Skeletal muscle tissue (tissue), 4 donors: ENCODE results near the gene FALEC. TPM values are rescaled to one million over a fixed set of nuclear protein-coding genes. Genes with fewer than 3 reads are reported as not detected.
A peak's percentile ranks its signal among the peaks of the same experiment; 100 is the strongest.

ENCODE experiments used
- H3K27ac ChIP-seq: one replicate; pipeline ENCODE4 v1.7.0; 2013; ENCODE audit warnings: mild to moderate bottlenecking, low read depth, low read length, inconsistent platforms
- H3K27me3 ChIP-seq, 3 donors: one replicate each; pipeline ENCODE4 v1.7.0; 2013; ENCODE audit warnings: low read length in 3 of 3; ENCODE audit not compliant: control insufficient read depth in 3 of 3, insufficient read depth in 3 of 3
- H3K36me3 ChIP-seq, 3 donors: one replicate each; pipeline ENCODE4 v1.7.0; 2013; ENCODE audit warnings: low read length in 3 of 3; ENCODE audit not compliant: control insufficient read depth in 3 of 3, insufficient read depth in 3 of 3
- H3K4me1 ChIP-seq, 3 donors: one replicate each; pipeline ENCODE4 v1.7.0; 2013; ENCODE audit warnings: low read length in 3 of 3, mild to moderate bottlenecking in 3 of 3; ENCODE audit not compliant: control insufficient read depth in 3 of 3, insufficient read depth in 3 of 3
- H3K4me3 ChIP-seq, 3 donors: one replicate each; pipeline ENCODE4 v1.7.0; 2013; ENCODE audit warnings: low read length in 3 of 3
- H3K9ac ChIP-seq, 3 donors: one replicate each; pipeline ENCODE4 v1.7.0; 2013; ENCODE audit warnings: low read length in 3 of 3, mild to moderate bottlenecking in 3 of 3, moderate library complexity in 2 of 3, low read depth in 1 of 3
- H3K9me3 ChIP-seq, 3 donors: one replicate each; pipeline ENCODE4 v1.7.0; 2013; ENCODE audit warnings: low read length in 3 of 3; ENCODE audit not compliant: control insufficient read depth in 3 of 3
- total RNA-seq: library from RNA; depleted of rRNA; stranded (reverse); fragments of >200 nt; gene quantifications from one replicate; pipeline ENCODE4 v1.2.3, GENCODE V29; 2014
- donor health status: Osteomylitis.

Gene FALEC
- total RNA-seq, 1 donor from 2014 or later, result not detected

DNA sequence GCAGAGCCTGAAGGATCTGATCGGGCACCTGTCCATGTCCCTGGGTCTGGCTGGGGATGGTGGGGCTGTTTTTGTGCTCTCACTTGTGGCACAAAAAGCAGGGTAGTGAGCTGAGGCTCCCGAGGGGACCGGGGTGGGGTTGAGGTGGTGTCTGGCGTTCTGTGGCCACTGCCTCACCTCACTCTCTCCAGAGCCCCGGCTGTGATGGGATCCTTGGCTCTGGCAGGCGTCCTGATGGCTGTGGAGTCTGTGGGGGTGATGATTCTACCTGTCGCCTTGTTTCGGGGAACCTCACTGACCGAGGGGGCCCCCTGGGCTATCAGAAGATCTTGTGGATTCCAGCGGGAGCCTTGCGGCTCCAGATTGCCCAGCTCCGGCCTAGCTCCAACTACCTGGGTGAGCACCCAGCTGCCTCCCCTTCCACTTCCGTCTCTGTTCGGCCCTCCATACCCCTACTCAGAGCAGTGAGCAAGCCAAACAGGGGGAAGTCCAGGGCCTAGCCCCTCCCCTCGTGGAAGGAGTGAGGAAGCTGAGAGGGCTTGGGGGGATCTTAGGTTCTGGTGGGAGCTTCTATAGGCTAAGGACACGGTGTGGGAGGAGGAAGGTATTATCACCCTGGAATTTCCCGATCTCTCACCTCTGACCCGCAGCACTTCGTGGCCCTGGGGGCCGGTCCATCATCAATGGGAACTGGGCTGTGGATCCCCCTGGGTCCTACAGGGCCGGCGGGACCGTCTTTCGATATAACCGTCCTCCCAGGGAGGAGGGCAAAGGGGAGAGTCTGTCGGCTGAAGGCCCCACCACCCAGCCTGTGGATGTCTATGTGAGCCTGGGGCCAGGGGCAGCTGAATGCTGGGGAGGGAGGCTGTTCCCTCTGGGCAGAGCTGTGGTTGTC lies 40.7 kb downstream of the FALEC start:
- peaks cover 12 to 21% (median 15%) of the 10 kb centered on the region in 3 donors for H3K36me3 ChIP-seq
- H3K9ac ChIP-seq, result no peak overlapping the region
- H3K27ac ChIP-seq, result no peak overlapping the region
- peaks cover 39 to 57% (median 41%) of the 10 kb centered on the region in 3 donors for H3K4me1 ChIP-seq
- no peaks in the 10 kb centered on the region for H3K27me3 ChIP-seq
- H3K4me3 ChIP-seq, result no peak overlapping the region
- no peaks in the 10 kb centered on the region for H3K9me3 ChIP-seq

DNA sequence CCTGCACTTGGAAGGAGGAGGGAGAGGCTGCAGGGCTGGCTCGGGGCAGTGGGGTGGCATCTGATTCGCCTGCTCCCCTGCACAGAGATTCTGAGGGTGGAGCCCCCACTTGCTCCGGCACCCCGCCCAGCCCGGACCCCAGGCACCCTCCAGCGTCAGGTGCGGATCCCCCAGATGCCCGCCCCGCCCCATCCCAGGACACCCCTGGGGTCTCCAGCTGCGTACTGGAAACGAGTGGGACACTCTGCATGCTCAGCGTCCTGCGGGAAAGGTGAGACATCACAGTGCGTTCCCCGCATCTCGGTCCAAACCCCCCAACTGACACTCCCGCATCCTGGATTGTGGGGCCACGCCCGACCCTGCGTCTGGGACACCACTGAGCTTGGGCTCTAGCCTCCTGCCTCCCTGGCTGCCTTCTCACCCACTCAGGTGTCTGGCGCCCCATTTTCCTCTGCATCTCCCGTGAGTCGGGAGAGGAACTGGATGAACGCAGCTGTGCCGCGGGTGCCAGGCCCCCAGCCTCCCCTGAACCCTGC lies 41.6 kb downstream of the FALEC start:
- peaks cover 12 to 21% (median 15%) of the 10 kb centered on the region in 3 donors for H3K36me3 ChIP-seq
- peaks cover 37 to 55% (median 42%) of the 10 kb centered on the region in 3 donors for H3K4me1 ChIP-seq
- no peaks in the 10 kb centered on the region for H3K9me3 ChIP-seq
- H3K9ac ChIP-seq, result no peak overlapping the region
- H3K4me3 ChIP-seq, result no peak overlapping the region
- no peak overlapping the region for H3K27ac ChIP-seq
- H3K27me3 ChIP-seq, result no peaks in the 10 kb centered on the region

DNA sequence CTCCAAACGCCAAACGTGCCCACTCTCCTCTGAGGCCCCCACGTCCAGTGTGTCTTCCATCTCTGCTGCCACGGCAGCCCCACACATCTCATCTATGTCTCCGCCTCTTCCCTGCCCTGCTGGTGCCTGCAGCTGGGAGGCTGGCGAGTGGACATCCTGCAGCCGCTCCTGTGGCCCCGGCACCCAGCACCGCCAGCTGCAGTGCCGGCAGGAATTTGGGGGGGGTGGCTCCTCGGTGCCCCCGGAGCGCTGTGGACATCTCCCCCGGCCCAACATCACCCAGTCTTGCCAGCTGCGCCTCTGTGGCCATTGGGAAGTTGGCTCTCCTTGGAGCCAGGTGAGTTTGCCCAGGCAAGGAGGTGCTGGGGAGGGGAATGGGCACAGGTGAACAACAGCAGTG lies 42.3 kb downstream of the FALEC start:
- Histone ChIP-seq H3K36me3 (peaks cover 12 to 21% (median 15%) of the 10 kb centered on the region in 3 donors), H3K4me3 (no peak overlapping the region), H3K9ac (no peak overlapping the region), H3K27ac (peak overlapping the region; percentile 100), H3K27me3 (no peaks in the 10 kb centered on the region), H3K9me3 (no peaks in the 10 kb centered on the region), H3K4me1 (peaks cover 37 to 55% (median 43%) of the 10 kb centered on the region in 3 donors)

DNA sequence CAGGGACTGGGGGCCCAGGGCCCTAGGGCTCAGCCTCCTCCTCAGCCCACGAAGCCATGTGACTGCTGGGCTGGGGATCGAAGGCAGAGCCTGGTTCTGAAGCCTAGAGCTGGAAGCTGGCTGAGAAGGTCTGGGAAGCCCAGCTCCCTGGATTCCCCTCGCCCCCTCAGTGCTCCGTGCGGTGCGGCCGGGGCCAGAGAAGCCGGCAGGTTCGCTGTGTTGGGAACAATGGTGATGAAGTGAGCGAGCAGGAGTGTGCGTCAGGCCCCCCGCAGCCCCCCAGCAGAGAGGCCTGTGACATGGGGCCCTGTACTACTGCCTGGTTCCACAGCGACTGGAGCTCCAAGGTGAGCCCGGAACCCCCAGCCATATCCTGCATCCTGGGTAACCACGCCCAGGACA lies 42.8 kb downstream of the FALEC start:
- peaks cover 38 to 55% (median 44%) of the 10 kb centered on the region in 3 donors for H3K4me1 ChIP-seq
- no peaks in the 10 kb centered on the region for H3K9me3 ChIP-seq
- peaks cover 12 to 21% (median 15%) of the 10 kb centered on the region in 3 donors for H3K36me3 ChIP-seq
- no peaks in the 10 kb centered on the region for H3K27me3 ChIP-seq
- H3K27ac ChIP-seq, result peak overlapping the region; percentile 100
- H3K4me3 ChIP-seq, result peak overlapping the region in 1 of 3 donors; percentile 20
- no peak overlapping the region for H3K9ac ChIP-seq

DNA sequence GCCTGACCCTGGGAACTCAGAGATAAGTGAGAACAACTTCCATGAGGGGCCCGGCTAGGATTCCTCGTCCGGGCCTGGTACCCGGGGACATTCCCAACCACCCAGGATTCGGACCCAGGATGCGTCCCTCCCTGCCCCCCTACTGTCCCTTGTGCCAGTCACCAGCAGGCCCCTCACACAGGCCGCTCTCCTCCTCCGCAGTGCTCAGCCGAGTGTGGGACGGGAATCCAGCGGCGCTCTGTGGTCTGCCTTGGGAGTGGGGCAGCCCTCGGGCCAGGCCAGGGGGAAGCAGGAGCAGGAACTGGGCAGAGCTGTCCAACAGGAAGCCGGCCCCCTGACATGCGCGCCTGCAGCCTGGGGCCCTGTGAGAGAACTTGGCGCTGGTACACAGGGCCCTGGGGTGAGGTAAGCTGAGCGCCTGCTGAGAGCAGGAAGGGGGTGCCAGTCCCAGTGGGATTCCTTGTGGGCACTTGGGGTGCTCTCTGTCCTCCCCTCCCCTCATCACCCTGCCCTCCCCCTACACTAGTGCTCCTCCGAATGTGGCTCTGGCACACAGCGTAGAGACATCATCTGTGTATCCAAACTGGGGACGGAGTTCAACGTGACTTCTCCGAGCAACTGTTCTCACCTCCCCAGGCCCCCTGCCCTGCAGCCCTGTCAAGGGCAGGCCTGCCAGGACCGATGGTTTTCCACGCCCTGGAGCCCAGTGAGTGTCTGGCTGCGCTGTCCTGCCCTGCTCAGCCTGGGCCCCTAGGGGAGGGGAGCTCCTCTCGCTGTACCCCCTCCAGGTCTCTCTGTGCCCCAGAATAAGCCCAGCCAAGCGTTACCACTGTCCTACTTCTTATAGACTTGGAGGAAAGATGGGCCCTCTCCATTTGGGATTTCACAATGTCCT lies 43.5 kb downstream of the FALEC start:
- no peaks in the 10 kb centered on the region for H3K27me3 ChIP-seq
- peak overlapping the region in 1 of 3 donors; percentile 20 for H3K4me3 ChIP-seq
- H3K9me3 ChIP-seq, result no peaks in the 10 kb centered on the region
- H3K9ac ChIP-seq, result peak overlapping the region in 2 of 3 donors; percentile 23 to 100
- H3K27ac ChIP-seq, result peak overlapping the region; percentile 100
- H3K36me3 ChIP-seq, result peaks cover 12 to 21% (median 15%) of the 10 kb centered on the region in 3 donors
- peaks cover 43 to 58% (median 50%) of the 10 kb centered on the region in 3 donors for H3K4me1 ChIP-seq

DNA sequence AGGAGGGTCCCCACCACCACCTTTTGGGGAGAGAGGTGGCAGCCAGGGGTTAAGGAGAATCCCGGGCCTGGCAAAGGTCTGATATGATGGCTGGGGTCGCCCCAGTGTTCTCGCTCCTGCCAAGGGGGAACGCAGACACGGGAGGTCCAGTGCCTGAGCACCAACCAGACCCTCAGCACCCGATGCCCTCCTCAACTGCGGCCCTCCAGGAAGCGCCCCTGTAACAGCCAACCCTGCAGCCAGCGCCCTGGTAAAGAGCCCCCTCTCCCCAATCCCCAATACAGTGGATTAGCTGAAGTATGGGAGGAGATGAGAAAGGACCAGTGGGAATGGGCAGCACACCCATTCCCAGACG lies 44.1 kb downstream of the FALEC start:
- peaks cover 12 to 21% (median 15%) of the 10 kb centered on the region in 3 donors for H3K36me3 ChIP-seq

DNA sequence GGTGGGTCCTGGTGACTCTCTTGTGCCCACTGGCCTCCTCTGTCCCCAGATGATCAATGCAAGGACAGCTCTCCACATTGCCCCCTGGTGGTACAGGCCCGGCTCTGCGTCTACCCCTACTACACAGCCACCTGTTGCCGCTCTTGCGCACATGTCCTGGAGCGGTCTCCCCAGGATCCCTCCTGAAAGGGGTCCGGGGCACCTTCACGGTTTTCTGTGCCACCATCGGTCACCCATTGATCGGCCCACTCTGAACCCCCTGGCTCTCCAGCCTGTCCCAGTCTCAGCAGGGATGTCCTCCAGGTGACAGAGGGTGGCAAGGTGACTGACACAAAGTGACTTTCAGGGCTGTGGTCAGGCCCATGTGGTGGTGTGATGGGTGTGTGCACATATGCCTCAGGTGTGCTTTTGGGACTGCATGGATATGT lies 44.5 kb downstream of the FALEC start:
- peak overlapping the region; percentile 84 to 92 (median 87) for H3K4me3 ChIP-seq
- no peaks in the 10 kb centered on the region for H3K9me3 ChIP-seq
- H3K27me3 ChIP-seq, result no peaks in the 10 kb centered on the region
- peaks cover 12 to 21% (median 15%) of the 10 kb centered on the region in 3 donors for H3K36me3 ChIP-seq
- H3K4me1 ChIP-seq, result peaks cover 54 to 68% (median 60%) of the 10 kb centered on the region in 3 donors
- H3K9ac ChIP-seq, result peak overlapping the region; percentile 97 to 100 (median 99)
- H3K27ac ChIP-seq, result peak overlapping the region; percentile 100

More for the DNA sequence above, 44.1 kb downstream of the FALEC start:
- H3K27me3 ChIP-seq, result no peaks in the 10 kb centered on the region
- H3K4me3 ChIP-seq, result peak overlapping the region; percentile 84 to 92 (median 87)
- no peaks in the 10 kb centered on the region for H3K9me3 ChIP-seq
- H3K27ac ChIP-seq, result peak overlapping the region; percentile 100
- peaks cover 50 to 64% (median 56%) of the 10 kb centered on the region in 3 donors for H3K4me1 ChIP-seq
- peak overlapping the region in 2 of 3 donors; percentile 23 to 100 for H3K9ac ChIP-seq

DNA sequence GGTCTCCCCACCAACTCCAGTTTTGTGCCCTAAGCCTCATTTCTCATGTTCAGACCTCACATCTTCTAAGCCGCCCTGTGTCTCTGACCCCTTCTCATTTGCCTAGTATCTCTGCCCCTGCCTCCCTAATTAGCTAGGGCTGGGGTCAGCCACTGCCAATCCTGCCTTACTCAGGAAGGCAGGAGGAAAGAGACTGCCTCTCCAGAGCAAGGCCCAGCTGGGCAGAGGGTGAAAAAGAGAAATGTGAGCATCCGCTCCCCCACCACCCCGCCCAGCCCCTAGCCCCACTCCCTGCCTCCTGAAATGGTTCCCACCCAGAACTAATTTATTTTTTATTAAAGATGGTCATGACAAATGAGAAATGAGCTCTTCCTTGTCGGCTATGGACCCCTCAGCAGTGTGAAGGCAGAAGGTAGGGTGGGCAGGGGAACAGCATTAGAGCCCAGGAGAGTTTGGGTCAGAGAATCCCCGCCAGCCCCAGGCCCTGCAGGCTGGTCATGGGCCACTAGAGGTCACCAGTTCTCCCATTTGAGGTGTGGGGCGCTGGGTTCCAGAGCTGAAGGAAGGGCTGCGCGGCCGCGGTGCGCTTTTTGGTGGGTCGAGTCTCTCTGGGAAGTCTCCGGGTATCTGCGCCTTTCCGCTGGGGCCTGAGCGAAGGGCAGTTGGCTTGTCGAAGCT lies 45.2 kb downstream of the FALEC start:
- no peaks in the 10 kb centered on the region for H3K27me3 ChIP-seq
- H3K27ac ChIP-seq, result peak overlapping the region; percentile 100
- H3K4me3 ChIP-seq, result peak overlapping the region; percentile 84 to 92 (median 87)
- peaks cover 58 to 73% (median 65%) of the 10 kb centered on the region in 3 donors for H3K4me1 ChIP-seq
- H3K9ac ChIP-seq, result peak overlapping the region; percentile 97 to 100 (median 99)
- peaks cover 6 to 15% (median 9%) of the 10 kb centered on the region in 3 donors for H3K36me3 ChIP-seq
- H3K9me3 ChIP-seq, result no peaks in the 10 kb centered on the region
